Endometrial microvascular endothelial cells (primary cell): ENCODE results near the gene TMEM196. TPM values are rescaled to one million over a fixed set of nuclear protein-coding genes. Genes with fewer than 3 reads are reported as not detected.

Source experiments
- total RNA-seq: library from RNA; depleted of rRNA; stranded (reverse); fragments of >200 nt; gene quantifications from one replicate; pipeline ENCODE4 v1.2.3, GENCODE V29; 2015; ENCODE audit errors: inconsistent ontology term

The TMEM196 gene
- total RNA-seq, 1 donor from 2014 or later: not detected

Other genes starting within 250 kb of the TMEM196 start
- gene POLR1F, start 64.6 kb downstream of the TMEM196 start, total RNA-seq: 20.8 TPM